NCI-H1694 treated with DMSO at 0.1 percent for 48 hours (cell line): ENCODE results near the gene GAREM2.

ENCODE experiments used
- DNase-seq: peaks from one replicate; lab custom pipeline; 2025; lab: John Stamatoyannopoulos, UW

Gene GAREM2

DNA sequence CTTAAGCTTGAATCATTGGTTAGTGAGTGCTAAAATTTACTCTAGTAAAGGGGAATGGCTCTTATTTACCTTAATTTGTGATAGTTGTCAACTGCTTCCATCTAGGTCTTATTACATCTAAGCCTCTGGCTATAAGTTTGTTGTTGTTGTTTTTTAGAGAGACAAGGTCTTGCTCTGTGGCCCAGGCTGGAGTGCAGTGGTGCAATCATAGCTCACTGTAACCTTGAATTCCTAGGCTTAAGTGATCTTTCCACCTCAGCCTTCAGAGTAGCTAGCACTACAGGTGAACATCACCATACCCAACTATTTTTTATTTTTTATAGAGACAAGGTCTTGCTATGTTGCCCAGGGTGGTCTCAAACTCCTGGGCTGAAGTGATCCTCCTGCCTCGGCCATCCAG, 65.0 kb downstream of the GAREM2 start:
- no peak for DNase-seq

DNA sequence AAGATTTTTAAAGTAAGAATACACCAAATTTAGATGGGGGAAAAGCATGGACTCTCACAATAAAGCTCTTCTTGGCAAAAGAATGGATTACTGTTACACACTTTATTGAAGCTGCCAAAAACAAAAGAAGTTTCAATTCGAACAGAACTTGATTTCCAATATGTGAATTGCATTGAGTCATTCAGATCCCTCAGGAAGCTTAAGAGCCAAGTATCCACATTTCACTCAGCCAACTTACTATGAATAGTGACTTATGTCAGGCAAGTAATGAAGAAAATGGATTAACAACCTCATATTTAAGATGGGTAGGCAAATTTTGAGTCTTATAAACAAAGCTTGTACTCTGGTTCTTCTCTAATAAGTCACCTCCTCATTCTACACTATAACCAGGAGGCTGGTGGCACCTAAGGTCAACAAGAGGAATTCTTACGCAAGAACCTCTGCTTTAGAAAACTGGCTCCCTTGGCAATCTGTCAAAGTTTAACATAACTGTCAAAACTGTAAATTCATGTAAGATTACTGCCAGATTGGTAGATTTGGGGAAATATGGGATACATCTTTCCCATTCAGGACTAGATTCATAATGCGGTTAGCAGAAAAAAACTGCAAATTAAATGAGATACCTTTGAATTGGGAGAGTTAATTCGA, 65.5 kb downstream of the GAREM2 start:
- DNase-seq: no peak
